KMS-11 (cell line): ENCODE results near the gene CHDH.

Source experiments
- H2AFZ ChIP-seq: fragments of 200-600 bp; sonication (generic); 2 replicates; pipeline ENCODE4 v1.6.1; 2016; ENCODE audit warnings: antibody characterized with exemption, mixed run types, low read depth
- H3K27ac ChIP-seq: fragments of 200-600 bp; sonication (generic); 2 replicates; pipeline ENCODE4 v1.6.1; 2016; ENCODE audit warnings: mild to moderate bottlenecking, mixed run types
- H3K27me3 ChIP-seq: fragments of 200-600 bp; sonication (generic); 2 replicates; pipeline ENCODE4 v1.6.1; 2017; ENCODE audit warnings: mild to moderate bottlenecking, low read depth, mixed run types, moderate library complexity; ENCODE audit not compliant: insufficient read depth
- H3K36me3 ChIP-seq: fragments of 200-600 bp; sonication (generic); 2 replicates; pipeline ENCODE4 v1.6.1; 2017; ENCODE audit warnings: mild to moderate bottlenecking, mixed run types; ENCODE audit not compliant: insufficient read depth
- H3K4me1 ChIP-seq: fragments of 200-600 bp; sonication (generic); 2 replicates; pipeline ENCODE4 v1.6.1; 2016; ENCODE audit warnings: mild to moderate bottlenecking, low read depth, mixed run types; ENCODE audit not compliant: poor library complexity, severe bottlenecking
- H3K4me2 ChIP-seq: fragments of 200-600 bp; sonication (generic); 2 replicates; pipeline ENCODE4 v1.7.0; 2016; ENCODE audit warnings: mild to moderate bottlenecking, mixed run types
- H3K4me3 ChIP-seq: fragments of 200-600 bp; sonication (generic); IDR thresholded peaks from 2 replicates; pipeline ENCODE4 v1.6.1; 2017; ENCODE audit warnings: low read depth, low read length, mixed read lengths; ENCODE audit not compliant: insufficient read depth
- H3K79me2 ChIP-seq: fragments of 200-600 bp; sonication (generic); 2 replicates; pipeline ENCODE4 v1.6.1; 2016; ENCODE audit warnings: low read depth, mixed run types; ENCODE audit not compliant: insufficient read depth
- H3K9ac ChIP-seq: fragments of 200-600 bp; sonication (generic); 2 replicates; pipeline ENCODE4 v1.6.1; 2016; ENCODE audit warnings: mild to moderate bottlenecking, mixed run types
- H4K20me1 ChIP-seq: fragments of 200-600 bp; sonication (generic); 2 replicates; pipeline ENCODE4 v1.6.1; 2016; ENCODE audit warnings: mild to moderate bottlenecking, mixed run types; ENCODE audit not compliant: insufficient read depth
- CTCF ChIP-seq: fragments of 200-600 bp; sonication (generic); conservative IDR thresholded peaks from 2 replicates; pipeline ENCODE4 v1.6.1; 2017; ENCODE audit warnings: low read depth, mild to moderate bottlenecking, antibody characterized with exemption, low read length, moderate library complexity, mixed read lengths

CHDH gene

GRCh38 chr3:53823026-53823955 is 22.9 kb downstream of the CHDH start:
- Histone ChIP-seq H3K9ac (no peak overlapping the region), H2AFZ (no peak overlapping the region), H3K4me2 (no peak overlapping the region), H3K4me1 (no peaks in the 10 kb centered on the region), H3K36me3 (no peaks in the 10 kb centered on the region), H3K4me3 (no peak overlapping the region), H4K20me1 (no peaks in the 10 kb centered on the region), H3K79me2 (no peaks in the 10 kb centered on the region), H3K27ac (no peak overlapping the region), H3K27me3 (no peaks in the 10 kb centered on the region)
- no peak for TF ChIP-seq CTCF

GRCh38 chr3:53822331-53822741 is 23.9 kb downstream of the CHDH start:
- Histone ChIP-seq H3K27ac (no peak overlapping the region), H3K79me2 (no peaks in the 10 kb centered on the region), H3K9ac (no peak overlapping the region), H2AFZ (no peak overlapping the region), H3K4me2 (no peak overlapping the region), H3K27me3 (no peaks in the 10 kb centered on the region), H4K20me1 (no peaks in the 10 kb centered on the region), H3K4me3 (no peak overlapping the region), H3K4me1 (no peaks in the 10 kb centered on the region), H3K36me3 (no peaks in the 10 kb centered on the region)
- TF ChIP-seq CTCF = no peak

- Histone ChIP-seq H3K4me1 (no peaks in the 10 kb centered on the region), H3K27ac (no peak overlapping the region), H3K79me2 (no peaks in the 10 kb centered on the region), H4K20me1 (no peaks in the 10 kb centered on the region), H2AFZ (no peak overlapping the region), H3K4me3 (no peak overlapping the region), H3K4me2 (no peak overlapping the region), H3K27me3 (no peaks in the 10 kb centered on the region), H3K36me3 (no peaks in the 10 kb centered on the region), H3K9ac (no peak overlapping the region)
- TF ChIP-seq CTCF = no peak
These were observed 24.5 kb downstream of the CHDH start for GRCh38 chr3:53821631-53822121.

GRCh38 chr3:53820756-53821580 is 25.3 kb downstream of the CHDH start:
- Histone ChIP-seq H3K9ac (no peak overlapping the region), H4K20me1 (no peaks in the 10 kb centered on the region), H3K27me3 (no peaks in the 10 kb centered on the region), H2AFZ (no peak overlapping the region), H3K36me3 (no peaks in the 10 kb centered on the region), H3K79me2 (no peaks in the 10 kb centered on the region), H3K27ac (no peak overlapping the region), H3K4me3 (no peak overlapping the region), H3K4me2 (no peak overlapping the region), H3K4me1 (no peaks in the 10 kb centered on the region)
- no peak for TF ChIP-seq CTCF
